ENCODE results near the gene TECPR2.

DNA sequence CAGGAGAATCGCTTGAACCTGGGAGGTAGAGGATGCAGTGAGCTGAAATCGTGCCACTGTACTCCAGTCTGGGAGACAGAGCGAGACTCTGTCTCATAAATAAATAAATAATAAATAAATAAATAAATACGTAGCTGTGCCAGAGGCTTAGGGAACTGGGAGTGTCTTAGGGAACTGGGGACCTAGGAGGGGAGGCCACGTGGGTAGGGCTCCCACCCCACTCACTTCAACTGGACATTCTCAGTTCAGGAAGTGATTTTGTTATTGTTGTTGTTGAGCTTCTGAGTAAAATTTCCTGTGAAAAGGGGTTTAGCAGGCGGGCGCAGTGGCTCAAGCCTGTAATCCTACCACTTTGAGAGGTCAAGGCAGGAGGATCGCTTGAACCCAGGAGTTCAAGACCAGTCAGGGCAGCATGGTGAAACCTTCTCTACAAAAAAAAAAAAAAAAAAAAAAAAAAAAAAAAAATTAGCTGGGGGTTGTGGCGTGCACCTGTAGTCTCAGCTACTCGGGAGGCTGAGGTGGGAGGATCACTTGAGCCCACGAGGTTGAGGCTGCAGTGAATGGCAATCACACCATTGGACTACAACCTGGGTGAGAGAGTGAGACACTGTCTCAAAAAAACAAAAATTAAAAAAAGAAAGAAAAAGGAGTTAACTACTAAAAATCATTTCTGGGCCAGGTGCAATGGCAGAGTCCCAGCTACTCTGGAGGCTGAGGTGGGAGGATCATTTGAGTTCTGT is 165.9 kb downstream of the TECPR2 start:
- TF ChIP-seq, protein P1, sequence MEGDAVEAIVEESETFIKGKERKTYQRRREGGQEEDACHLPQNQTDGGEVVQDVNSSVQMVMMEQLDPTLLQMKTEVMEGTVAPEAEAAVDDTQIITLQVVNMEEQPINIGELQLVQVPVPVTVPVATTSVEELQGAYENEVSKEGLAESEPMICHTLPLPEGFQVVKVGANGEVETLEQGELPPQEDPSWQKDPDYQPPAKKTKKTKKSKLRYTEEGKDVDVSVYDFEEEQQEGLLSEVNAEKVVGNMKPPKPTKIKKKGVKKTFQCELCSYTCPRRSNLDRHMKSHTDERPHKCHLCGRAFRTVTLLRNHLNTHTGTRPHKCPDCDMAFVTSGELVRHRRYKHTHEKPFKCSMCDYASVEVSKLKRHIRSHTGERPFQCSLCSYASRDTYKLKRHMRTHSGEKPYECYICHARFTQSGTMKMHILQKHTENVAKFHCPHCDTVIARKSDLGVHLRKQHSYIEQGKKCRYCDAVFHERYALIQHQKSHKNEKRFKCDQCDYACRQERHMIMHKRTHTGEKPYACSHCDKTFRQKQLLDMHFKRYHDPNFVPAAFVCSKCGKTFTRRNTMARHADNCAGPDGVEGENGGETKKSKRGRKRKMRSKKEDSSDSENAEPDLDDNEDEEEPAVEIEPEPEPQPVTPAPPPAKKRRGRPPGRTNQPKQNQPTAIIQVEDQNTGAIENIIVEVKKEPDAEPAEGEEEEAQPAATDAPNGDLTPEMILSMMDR (IDR thresholded peaks at IDR 0.05 in 8 of 11, conservative IDR thresholded peaks at IDR 0.05 in 3 of 11): no peak
- no peak for TF ChIP-seq POLR2AphosphoS5 (IDR thresholded peaks at IDR 0.05)

Data from spleen (tissue), 7 donors.